HFFc6 (cell line): ENCODE results near the gene SERPINB6. TPM values are rescaled to one million over a fixed set of nuclear protein-coding genes. Genes with fewer than 3 reads are reported as not detected.

Experiments
- DNase-seq: peaks from one replicate; pipeline ENCODE4 v3.0.0-alpha.2; 2018
- H3K27ac Mint-ChIP-seq: 2 replicates; pipeline ENCODE4 v1.8.0; 2020; ENCODE audit warnings: mild to moderate bottlenecking, mixed read lengths
- H3K27me3 Mint-ChIP-seq: 2 replicates; pipeline ENCODE4 v1.8.0; 2021; ENCODE audit warnings: mild to moderate bottlenecking, moderate library complexity, mixed read lengths; ENCODE audit not compliant: insufficient read depth
- H3K36me3 Mint-ChIP-seq: 2 replicates; pipeline ENCODE4 v1.8.0; 2021; ENCODE audit warnings: low read depth, mixed read lengths
- H3K4me1 Mint-ChIP-seq: 2 replicates; pipeline ENCODE4 v1.8.0; 2020; ENCODE audit warnings: low read depth, mixed read lengths
- H3K4me3 Mint-ChIP-seq: 2 replicates; pipeline ENCODE4 v1.8.0; 2020; ENCODE audit warnings: mild to moderate bottlenecking, moderate library complexity, mixed read lengths
- H3K9me3 Mint-ChIP-seq: 2 replicates; pipeline ENCODE4 v1.8.0; 2020; ENCODE audit warnings: mild to moderate bottlenecking, mixed read lengths
- total RNA-seq, 6 experiments: library from RNA; stranded (reverse); fragmentation: NEBNext Ultra II Directional; extraction: Animal tissue kit (Norgen Biotek cat#: 25700); gene quantifications; 2 replicates in 1 of 6; 3 replicates in 5 of 6; pipeline ENCODE4 v1.2.3, GENCODE V29; 2021
- TF ChIP-seq, protein P1 (sequence below): fragments of 200-600 bp; sonication (generic); IDR thresholded peaks from 2 replicates; pipeline ENCODE4 v1.5.0; 2021; ENCODE audit warnings: antibody characterized with exemption, mild to moderate bottlenecking

SERPINB6 gene
- total RNA-seq, 6 experiments from 2014 or later: 109 to 142 (median 134) TPM

DNA sequence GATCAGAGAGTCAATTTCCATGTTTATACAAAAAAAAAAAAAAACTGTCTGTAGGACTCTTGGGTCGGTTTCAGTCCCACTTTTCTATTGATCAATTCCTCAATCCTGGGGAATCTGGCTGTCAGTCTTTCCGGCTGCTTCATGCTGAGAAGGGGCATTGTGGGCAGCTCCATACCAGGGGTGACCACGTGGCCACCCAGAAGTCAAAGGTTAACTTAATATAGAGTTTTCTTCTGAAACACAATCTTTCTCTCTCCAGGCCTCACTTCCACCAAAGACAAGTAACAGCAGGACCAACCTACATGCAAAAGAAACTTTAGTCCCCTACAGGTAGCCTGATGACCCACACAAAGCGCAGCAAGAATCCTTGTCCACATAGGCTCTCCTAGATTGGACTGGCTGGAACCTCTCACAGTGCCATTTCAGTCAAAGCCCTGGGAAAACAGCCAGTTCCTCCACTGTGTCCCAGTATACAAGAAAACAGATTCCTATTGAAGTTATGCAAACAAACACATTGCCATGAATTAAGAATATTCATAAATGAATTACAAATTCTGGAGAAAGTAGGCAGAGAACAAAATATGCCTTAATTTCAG is 49.7 kb downstream of the SERPINB6 start:
- Mint-ChIP-seq H3K4me3 (no peak overlapping the region), H3K4me1 (no peaks in the 10 kb centered on the region), H3K9me3 (no peaks in the 10 kb centered on the region), H3K27ac (no peak overlapping the region), H3K27me3 (peaks cover 14% of the 10 kb centered on the region), H3K36me3 (no peaks in the 10 kb centered on the region)
- DNase-seq: no peak
- TF ChIP-seq, protein P1, sequence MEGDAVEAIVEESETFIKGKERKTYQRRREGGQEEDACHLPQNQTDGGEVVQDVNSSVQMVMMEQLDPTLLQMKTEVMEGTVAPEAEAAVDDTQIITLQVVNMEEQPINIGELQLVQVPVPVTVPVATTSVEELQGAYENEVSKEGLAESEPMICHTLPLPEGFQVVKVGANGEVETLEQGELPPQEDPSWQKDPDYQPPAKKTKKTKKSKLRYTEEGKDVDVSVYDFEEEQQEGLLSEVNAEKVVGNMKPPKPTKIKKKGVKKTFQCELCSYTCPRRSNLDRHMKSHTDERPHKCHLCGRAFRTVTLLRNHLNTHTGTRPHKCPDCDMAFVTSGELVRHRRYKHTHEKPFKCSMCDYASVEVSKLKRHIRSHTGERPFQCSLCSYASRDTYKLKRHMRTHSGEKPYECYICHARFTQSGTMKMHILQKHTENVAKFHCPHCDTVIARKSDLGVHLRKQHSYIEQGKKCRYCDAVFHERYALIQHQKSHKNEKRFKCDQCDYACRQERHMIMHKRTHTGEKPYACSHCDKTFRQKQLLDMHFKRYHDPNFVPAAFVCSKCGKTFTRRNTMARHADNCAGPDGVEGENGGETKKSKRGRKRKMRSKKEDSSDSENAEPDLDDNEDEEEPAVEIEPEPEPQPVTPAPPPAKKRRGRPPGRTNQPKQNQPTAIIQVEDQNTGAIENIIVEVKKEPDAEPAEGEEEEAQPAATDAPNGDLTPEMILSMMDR: no peak

DNA sequence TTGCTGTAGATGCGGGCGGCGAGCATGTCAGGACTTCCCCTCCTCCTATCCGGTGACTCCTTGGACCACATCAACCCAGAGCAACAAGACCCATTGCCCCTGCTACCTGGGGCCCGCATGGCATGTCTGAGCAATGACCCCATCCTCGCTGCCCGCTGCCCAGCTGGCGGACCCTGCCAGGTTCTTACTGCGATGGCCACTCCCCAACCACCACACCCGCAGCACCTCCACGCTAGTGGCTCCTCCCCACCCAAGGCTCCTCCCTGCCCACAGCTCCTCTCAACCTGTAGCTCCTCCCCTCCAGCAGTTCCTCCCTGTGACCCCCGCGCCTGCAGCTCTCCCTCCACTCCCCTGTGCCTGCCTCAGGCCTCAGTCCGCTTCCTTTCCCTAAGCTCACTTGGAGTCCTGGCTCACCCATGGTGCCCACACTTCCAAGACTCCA is 50.7 kb downstream of the SERPINB6 start:
- Mint-ChIP-seq H3K4me1 (no peaks in the 10 kb centered on the region), H3K36me3 (no peaks in the 10 kb centered on the region), H3K27me3 (peaks cover 17% of the 10 kb centered on the region), H3K4me3 (no peak overlapping the region), H3K27ac (no peak overlapping the region), H3K9me3 (no peaks in the 10 kb centered on the region)
- TF ChIP-seq, protein P1: no peak
- DNase-seq: no peak

DNA sequence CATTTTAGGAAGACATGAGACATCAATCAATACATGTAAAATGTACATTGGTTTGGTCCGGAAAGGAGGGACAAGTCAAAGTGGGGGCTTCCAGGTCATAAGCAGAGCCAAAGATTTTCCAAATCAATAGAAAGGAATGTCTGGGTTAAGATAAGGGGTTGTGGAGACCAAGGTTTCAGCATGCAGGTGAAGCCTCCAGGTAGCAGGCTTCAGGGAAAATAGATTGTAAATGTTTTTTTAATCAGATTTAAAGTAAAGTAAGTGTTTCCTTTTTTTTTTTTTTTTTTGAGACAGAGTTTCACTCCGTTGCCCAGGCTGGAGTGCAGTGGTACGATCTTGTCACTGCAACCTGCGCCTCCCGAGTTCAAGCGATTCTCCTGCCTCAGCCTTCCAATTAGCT is 51.5 kb downstream of the SERPINB6 start:
- no peak for DNase-seq
- H3K27me3 Mint-ChIP-seq: peaks cover 17% of the 10 kb centered on the region
- H3K4me1 Mint-ChIP-seq: no peaks in the 10 kb centered on the region
- TF ChIP-seq, protein P1: no peak
- H3K36me3 Mint-ChIP-seq: no peaks in the 10 kb centered on the region
- no peak overlapping the region for H3K4me3 Mint-ChIP-seq
- H3K27ac Mint-ChIP-seq: no peak overlapping the region
- no peaks in the 10 kb centered on the region for H3K9me3 Mint-ChIP-seq

DNA sequence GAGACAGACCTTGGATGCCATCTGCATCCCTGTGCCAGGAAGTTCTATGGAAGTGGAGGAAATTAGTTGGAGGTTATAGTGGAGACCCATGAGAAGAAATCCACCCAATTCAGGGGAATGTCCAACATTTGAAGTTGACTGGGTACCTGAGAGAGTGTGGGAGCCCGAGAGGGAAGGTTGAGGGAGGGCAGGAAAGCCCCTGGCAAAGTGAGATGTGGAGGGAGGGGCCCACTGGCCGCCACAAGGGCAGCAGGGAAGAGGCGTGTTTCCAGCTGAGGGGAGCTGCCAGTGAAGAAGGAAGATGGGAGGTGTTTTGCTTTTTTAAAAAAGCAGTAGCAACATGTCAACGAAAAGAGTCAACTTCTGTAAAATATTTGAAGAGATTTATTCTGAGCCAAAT is 52.0 kb downstream of the SERPINB6 start:
- Mint-ChIP-seq H3K36me3 (no peaks in the 10 kb centered on the region), H3K9me3 (no peaks in the 10 kb centered on the region), H3K27me3 (peaks cover 17% of the 10 kb centered on the region), H3K27ac (no peak overlapping the region), H3K4me1 (no peaks in the 10 kb centered on the region), H3K4me3 (no peak overlapping the region)
- DNase-seq: no peak
- TF ChIP-seq, protein P1: no peak

DNA sequence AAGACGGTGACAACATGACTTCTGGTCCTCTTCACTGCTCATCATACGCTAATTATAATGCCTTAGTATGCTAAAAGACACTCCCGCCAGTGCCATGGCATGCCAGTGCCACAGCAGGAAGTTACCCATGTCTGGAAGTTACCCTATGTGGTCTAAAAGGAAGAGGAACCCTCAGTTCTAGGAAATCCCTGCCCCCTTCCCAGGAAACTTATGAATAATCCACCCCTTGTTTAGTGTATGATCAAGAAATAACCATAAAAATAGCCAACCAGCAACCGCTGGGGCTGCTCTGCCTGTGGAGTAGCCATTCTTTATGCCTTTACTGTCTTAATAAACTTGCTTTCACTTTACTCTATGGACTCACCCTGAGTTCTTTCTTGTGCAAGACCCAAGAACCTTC is 52.4 kb downstream of the SERPINB6 start:
- Mint-ChIP-seq H3K36me3 (no peaks in the 10 kb centered on the region), H3K9me3 (no peaks in the 10 kb centered on the region), H3K4me3 (no peak overlapping the region), H3K27ac (no peak overlapping the region), H3K4me1 (no peaks in the 10 kb centered on the region), H3K27me3 (peaks cover 17% of the 10 kb centered on the region)
- TF ChIP-seq, protein P1: no peak
- no peak for DNase-seq
